HS-5 (cell line): ENCODE measurements around the gene PEX11A.
"Not testable (repeated sequence)": the region's sequence is repeated elsewhere in the genome, so short reads cannot be mapped to it uniquely, and the experiment has no call there.

ENCODE experiments used
- DNase-seq: peaks from one replicate; pipeline ENCODE4 v3.0.0-alpha.2; 2012; ENCODE audit warnings: low read depth

The PEX11A gene, protein sequence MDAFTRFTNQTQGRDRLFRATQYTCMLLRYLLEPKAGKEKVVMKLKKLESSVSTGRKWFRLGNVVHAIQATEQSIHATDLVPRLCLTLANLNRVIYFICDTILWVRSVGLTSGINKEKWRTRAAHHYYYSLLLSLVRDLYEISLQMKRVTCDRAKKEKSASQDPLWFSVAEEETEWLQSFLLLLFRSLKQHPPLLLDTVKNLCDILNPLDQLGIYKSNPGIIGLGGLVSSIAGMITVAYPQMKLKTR

GRCh38 chr15:89690276-89691218 is at the start of gene PEX11A, which contains the start of gene WDR93:
PEX11A (minus strand) TSS chr15:89690754; CDS start chr15:89690632, 122 bp downstream.
WDR93 (plus strand) TSS chr15:89690811; CDS start chr15:89701747, 10,936 bp downstream.
- DNase-seq: peak; percentile 28

DNA sequence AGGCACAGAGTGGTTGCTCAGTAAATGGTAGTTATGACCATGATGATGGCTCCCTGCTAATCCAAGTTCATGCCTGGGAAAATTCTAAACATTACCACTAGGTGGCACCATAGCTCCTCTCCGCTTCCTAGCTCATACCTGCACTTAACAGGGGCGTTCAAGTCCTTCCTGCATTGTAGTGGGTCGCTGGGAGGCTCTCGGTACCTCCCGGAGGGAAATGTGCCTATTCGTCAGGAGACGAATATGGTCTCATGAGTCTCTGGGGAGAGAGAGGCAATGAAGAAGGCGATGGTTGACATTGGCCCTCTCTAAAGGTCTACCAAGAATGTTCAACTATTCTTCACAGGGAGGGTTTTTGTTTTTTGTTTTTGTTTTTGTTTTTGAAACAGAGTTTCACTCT is 49.6 kb upstream of the PEX11A start:
- peak; percentile 35 for DNase-seq

- DNase-seq: no peak
These were observed 45.2 kb upstream of the PEX11A start for GRCh38 chr15:89735773-89736172.

- DNase-seq: no peak
These were observed 42.1 kb upstream of the PEX11A start for GRCh38 chr15:89732451-89733172.

- DNase-seq: no peak
These were observed 40.7 kb upstream of the PEX11A start for GRCh38 chr15:89731275-89731674.

DNA sequence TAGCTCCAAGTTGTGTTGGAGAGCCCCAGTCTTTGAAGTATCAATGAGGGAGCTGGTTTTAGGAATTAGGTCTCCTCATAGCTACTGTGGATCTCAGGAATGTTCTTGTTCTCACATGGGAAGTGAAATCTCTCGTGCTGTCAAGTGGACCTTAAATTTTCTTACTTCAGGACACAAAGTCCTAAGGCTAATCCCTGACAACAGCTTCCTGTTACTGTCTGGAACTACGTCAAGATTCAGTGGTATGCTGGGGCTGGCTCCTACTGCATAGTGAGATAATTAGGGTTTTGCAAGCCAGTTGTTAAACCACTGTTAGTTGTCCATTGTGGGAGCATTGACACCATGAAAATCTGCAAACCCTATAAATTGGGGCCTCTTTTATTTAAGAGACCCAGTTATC is 37.7 kb upstream of the PEX11A start:
- no peak for DNase-seq

DNA sequence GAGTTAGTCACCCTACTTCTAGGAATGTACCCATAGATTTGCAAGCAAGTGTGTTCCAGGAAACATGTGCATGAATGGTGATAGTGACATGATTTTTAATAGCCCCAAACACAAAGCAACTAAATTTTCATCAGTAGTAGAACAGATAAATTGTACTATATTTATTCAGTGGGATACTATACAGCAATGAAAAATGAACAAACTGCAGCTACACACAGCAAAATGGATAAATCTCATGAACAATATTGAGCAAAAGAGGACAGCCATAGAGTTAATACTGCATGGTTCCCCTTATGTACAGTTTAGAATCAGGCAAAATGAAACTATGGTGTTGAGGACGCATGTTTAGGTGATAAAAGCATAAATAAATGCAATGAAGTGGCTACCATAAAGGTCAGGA is 34.5 kb upstream of the PEX11A start:
- no peak for DNase-seq

DNA sequence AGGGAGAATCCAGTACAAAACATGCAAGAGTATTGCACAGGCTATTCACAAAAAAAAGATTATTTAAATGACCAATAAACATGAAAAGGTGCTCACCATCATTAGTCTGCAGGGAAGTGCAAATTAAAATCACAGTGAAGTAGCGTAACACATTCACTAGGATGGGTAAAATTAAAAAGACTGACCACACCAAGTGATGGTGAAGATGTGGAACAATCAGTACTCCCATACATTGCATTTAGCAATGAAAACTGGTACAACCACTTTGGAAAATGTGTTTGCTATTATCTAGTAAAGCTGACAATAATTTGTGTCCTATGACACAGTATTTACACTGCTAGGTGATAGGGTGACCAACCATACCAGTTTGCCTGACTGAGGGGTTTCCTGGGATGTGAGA is 34.1 kb upstream of the PEX11A start:
- no peak for DNase-seq

GRCh38 chr15:89723031-89723430 is 32.5 kb upstream of the PEX11A start:
- no peak for DNase-seq

- no peak for DNase-seq
These were observed 24.2 kb upstream of the PEX11A start for GRCh38 chr15:89714775-89715174.

DNA sequence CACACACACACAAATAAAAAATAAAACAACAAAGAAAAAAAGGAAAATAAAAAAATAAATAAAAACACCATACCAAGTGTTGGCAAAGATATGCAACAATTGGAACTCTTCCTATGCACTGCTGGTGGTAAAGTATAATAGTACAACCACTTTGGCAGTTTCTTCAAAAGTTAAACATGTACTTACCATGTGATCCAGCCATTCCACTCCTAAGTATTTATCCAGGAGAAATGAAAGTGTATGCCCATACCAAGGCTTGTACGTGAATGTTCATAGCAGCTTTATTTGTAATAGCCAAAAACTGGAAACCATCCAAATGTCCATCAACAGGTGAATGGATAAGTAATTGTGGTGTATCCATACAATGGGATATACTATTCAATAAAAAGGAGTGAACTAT is 17.0 kb upstream of the PEX11A start:
- no peak for DNase-seq

DNA sequence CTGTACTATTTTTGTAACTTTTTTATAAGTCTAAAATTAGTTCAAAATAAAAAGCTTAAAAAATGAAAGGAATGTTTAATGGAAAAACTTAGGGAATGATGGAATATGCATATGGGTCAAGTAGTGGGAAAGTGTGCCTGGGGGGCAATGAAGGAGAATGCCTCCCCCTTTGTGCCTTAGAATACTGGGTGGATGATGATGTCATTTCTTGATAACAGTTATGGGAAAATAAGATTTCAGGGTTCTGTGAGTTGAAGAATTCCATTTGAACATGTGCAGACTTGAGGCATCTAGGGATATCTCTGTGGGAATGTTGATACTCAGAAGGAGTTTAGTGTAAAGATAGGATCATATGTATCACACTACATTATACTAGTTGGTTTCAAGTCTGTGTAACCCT is 13.9 kb upstream of the PEX11A start:
- no peak for DNase-seq

DNA sequence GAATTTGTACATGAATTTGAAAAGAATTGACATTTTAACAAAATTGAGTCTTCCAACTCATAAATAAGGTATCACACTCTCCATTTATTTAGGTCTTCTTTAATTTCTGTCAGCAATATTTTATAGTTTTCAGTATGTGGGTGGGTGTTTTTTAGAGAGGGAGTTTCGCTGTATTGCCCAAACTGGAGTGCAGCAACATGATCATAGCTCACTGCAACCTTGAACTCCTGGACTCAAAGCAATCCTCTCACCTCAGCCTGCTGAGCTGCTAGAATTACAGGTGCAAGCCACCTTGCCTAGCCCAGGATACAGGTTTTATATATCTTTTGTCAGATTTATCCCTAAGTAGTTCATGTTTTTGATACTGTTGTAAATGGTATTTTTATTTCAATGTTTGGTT is 4.6 kb upstream of the PEX11A start:
- no peak for DNase-seq

- no peak for DNase-seq
These were observed 3.1 kb upstream of the PEX11A start for GRCh38 chr15:89693696-89694095.

- DNase-seq: no peak
These were observed 2.5 kb upstream of the PEX11A start for GRCh38 chr15:89693091-89693490.

- DNase-seq: not testable (repeated sequence)
These were observed 651 bp downstream of the PEX11A start for GRCh38 chr15:89689930-89690275.

- DNase-seq: no peak
These were observed 4.0 kb downstream of the PEX11A start for GRCh38 chr15:89686522-89686921.

DNA sequence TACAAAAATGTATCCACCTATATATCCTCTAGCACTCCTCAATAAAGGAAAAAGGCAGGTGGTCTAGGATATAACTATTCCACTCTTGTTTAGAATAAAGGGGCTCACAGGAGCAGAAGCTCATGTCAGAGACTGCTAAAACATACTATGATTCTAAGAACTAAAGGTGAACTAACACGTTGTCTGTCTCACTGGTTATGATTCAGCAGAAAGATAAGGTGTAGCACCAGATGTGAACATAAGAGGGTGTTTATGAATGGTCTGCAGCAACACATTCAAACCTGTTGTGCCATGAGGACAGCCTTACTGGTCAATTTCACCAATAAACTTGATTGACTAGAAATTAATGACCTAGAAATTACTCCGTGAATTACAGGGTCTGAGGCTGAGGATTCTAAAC is 4.6 kb downstream of the PEX11A start:
- DNase-seq: no peak

GRCh38 chr15:89681146-89681545 is 9.4 kb downstream of the PEX11A start:
- DNase-seq: no peak

GRCh38 chr15:89680282-89680873 is 10.2 kb downstream of the PEX11A start:
- no peak for DNase-seq

DNA sequence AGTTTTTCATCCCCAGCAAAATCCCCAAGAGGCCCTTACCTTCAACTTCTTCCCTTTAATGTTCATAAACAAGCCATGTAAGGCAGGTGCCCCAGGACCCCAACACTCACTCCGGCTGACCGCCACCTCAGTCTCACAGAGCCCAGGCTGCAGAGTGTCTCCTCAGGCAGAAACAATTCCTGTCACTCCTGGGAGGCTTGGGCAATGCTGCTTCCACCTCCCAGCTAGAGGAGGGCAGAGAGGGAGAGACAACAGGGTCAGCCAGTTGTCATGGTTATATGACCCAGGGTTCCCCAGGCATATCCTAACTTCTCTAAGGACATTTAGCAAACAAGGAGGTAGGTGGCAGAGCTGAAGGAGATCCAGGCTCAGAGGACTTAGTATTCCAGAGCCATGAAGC is 11.3 kb downstream of the PEX11A start, which contains the start of gene PLIN1:
Gene PLIN1 (minus strand): TSS at position 156 of the 400 bp plus-strand sequence. CDS start 1,878 bp downstream, outside the sequence.
- no peak for DNase-seq

DNA sequence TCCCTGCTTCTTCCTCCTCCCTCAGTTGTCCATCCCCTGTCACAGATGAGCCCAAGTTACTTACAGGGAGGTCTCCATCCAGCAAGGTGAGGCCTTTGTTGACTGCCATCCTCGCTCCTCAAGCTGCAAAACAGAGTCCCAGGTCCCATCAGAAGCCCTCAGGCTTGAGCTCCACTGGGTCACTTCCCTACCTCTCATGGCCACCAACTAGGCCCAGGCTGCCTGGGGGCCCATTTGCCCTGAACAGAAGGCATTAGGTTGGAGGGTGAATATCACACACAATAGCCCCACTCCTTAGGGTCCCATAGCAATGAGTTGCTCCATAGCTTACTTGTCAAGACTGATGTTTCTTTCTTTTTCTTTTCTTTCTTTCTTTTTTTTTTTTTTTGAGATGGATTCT is 13.2 kb downstream of the PEX11A start:
- DNase-seq: no peak
